OCI-LY7 (cell line): ENCODE results near the gene SIK3. TPM values are rescaled to one million over a fixed set of nuclear protein-coding genes. Genes with fewer than 3 reads are reported as not detected.

Experiments
- BruUV-seq: library from RNA; stranded (reverse); fragments of 400-500 nt; replicated peaks from 2 replicates; lab custom pipeline; 2021; lab: Mats Ljungman, UMichigan
- CTCF ChIA-PET: fragments of 300-600 bp; sonication (Branson Sonifier 250); formaldehyde crosslinking; loops from one replicate; lab custom pipeline; 2022; ENCODE audit warnings: antibody characterized with exemption; ENCODE audit not compliant: unreplicated experiment; lab: Charles Lee
- POLR2A ChIA-PET: fragments of 300-600 bp; sonication (Branson Sonifier 250); formaldehyde crosslinking; loops from one replicate; lab custom pipeline; 2022; ENCODE audit warnings: antibody characterized with exemption; lab: Charles Lee
- DNase-seq: peaks from one replicate; pipeline ENCODE4 v3.0.0-alpha.2; 2015; ENCODE audit warnings: low spot score
- H2AFZ ChIP-seq: fragments of 200-600 bp; sonication (generic), shearing (Covaris generic); 2 replicates; pipeline ENCODE4 v1.6.1; 2014; ENCODE audit warnings: mild to moderate bottlenecking, antibody characterized with exemption, low read length, moderate library complexity
- H3K27ac ChIP-seq: fragments of 200-600 bp; sonication (generic); 2 replicates; pipeline ENCODE4 v1.5.1; 2014; ENCODE audit warnings: mixed run types, low read depth, mild to moderate bottlenecking, moderate library complexity, low read length, inconsistent platforms; ENCODE audit not compliant: poor library complexity, severe bottlenecking
- H3K36me3 ChIP-seq: fragments of 200-600 bp; sonication (generic); 2 replicates; pipeline ENCODE4 v1.6.1; 2014; ENCODE audit warnings: mild to moderate bottlenecking, antibody characterized with exemption, low read length, moderate library complexity, mixed read lengths; ENCODE audit not compliant: insufficient read depth
- H3K4me1 ChIP-seq: fragments of 200-600 bp; sonication (generic); 2 replicates; pipeline ENCODE4 v1.5.1; 2014; ENCODE audit warnings: mild to moderate bottlenecking, low read length; ENCODE audit not compliant: insufficient read depth, poor library complexity, severe bottlenecking
- H3K4me2 ChIP-seq: fragments of 200-600 bp; sonication (generic); 2 replicates; pipeline ENCODE4 v1.6.1; 2014; ENCODE audit warnings: mild to moderate bottlenecking, low read length
- H3K4me3 ChIP-seq: fragments of 200-600 bp; sonication (generic); 2 replicates; pipeline ENCODE4 v1.5.1; 2014; ENCODE audit warnings: mild to moderate bottlenecking, low read depth, low read length; ENCODE audit not compliant: poor library complexity, severe bottlenecking
- H3K79me2 ChIP-seq: fragments of 200-600 bp; sonication (generic); 2 replicates; pipeline ENCODE4 v1.6.1; 2016; ENCODE audit warnings: low read depth, mild to moderate bottlenecking, low read length, moderate library complexity, mixed read lengths; ENCODE audit not compliant: insufficient read depth
- H3K9me2 ChIP-seq: fragments of 200-600 bp; sonication (generic); 2 replicates; pipeline ENCODE4 v1.6.1; 2016; ENCODE audit warnings: mild to moderate bottlenecking, low read length, mixed read lengths; ENCODE audit not compliant: insufficient read depth
- H3K9me3 ChIP-seq: fragments of 200-600 bp; sonication (generic); 2 replicates; pipeline ENCODE4 v1.6.1; 2014; ENCODE audit warnings: mild to moderate bottlenecking, mixed run types, low read length, mixed read lengths
- H4K20me1 ChIP-seq: fragments of 200-600 bp; sonication (generic); 2 replicates; pipeline ENCODE4 v1.6.1; 2014; ENCODE audit warnings: mild to moderate bottlenecking, antibody characterized with exemption, low read length, moderate library complexity, mixed read lengths; ENCODE audit not compliant: insufficient read depth
- CTCF ChIP-seq: fragments of 200-600 bp; sonication (generic); conservative IDR thresholded peaks from 2 replicates; pipeline ENCODE4 v1.5.1; 2014; ENCODE audit warnings: mild to moderate bottlenecking, antibody characterized with exemption, low read length, moderate library complexity, mixed read lengths
- EZH2phosphoT487 ChIP-seq: fragments of 200-600 bp; sonication (generic); IDR thresholded peaks from 2 replicates; pipeline ENCODE4 v1.6.1; 2018; ENCODE audit warnings: low read depth, borderline replicate concordance, mild to moderate bottlenecking, mixed run types, antibody characterized with exemption, low read length, moderate library complexity, mixed read lengths
- intact Hi-C: fragments of 100-400 bp; cut with micrococcal nuclease; formaldehyde crosslinking; loops from one replicate; pipeline ENCODE4 v1.10.0; 2022; ENCODE audit not compliant: unreplicated experiment
- total RNA-seq, 2 experiments: library from RNA; depleted of rRNA in 1 of 2; stranded (reverse); fragments of >200 nt in 1 of 2; shearing (Covaris generic) in 1 of 2; gene quantifications; 2 replicates each; pipeline ENCODE4 v1.2.3, GENCODE V29; 2014 to 2022

Gene SIK3
- total RNA-seq, 2 experiments from 2014 or later: 29.3 to 72.9 TPM

DNA sequence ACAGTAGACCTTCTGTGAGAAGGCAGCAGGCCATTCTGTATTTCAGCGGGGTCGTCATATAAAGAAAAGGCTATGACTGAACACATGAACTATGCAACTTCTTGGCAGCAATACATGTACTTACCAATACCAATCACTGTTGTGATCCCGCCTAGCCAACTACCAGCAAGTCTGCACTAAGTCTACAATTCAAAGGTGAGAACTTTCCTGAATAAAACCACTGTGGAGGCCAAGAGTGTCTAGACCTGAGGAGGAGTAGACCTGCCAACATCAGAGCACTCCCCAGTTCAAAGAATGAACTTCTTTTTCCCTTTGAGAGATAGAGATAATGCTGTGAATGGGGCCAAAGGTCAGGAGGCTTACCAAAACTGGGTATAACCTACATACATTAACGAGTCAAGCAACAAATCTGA is 108.2 kb downstream of the SIK3 start:
- H3K4me1 ChIP-seq: peaks cover 48% of the 10 kb centered on the region
- peaks cover 79% of the 10 kb centered on the region; the same call in 1 of the 2 replicates for H3K79me2 ChIP-seq
- intact Hi-C loops: no loop called here
- no peaks in the 10 kb centered on the region for H3K9me3 ChIP-seq
- no peak overlapping the region for H3K27ac ChIP-seq
- no peaks in the 10 kb centered on the region for H3K9me2 ChIP-seq
- H4K20me1 ChIP-seq: peaks cover 19% of the 10 kb centered on the region
- no peak for TF ChIP-seq EZH2phosphoT487
- no peak for TF ChIP-seq CTCF
- H2AFZ ChIP-seq: no peak overlapping the region
- CTCF ChIA-PET: no interaction called here
- H3K4me2 ChIP-seq: no peak overlapping the region
- H3K4me3 ChIP-seq: no peak overlapping the region
- BruUV-seq: no TSS peak
- no peak for DNase-seq
- POLR2A ChIA-PET: no interaction called here
- H3K36me3 ChIP-seq: no peaks in the 10 kb centered on the region

DNA sequence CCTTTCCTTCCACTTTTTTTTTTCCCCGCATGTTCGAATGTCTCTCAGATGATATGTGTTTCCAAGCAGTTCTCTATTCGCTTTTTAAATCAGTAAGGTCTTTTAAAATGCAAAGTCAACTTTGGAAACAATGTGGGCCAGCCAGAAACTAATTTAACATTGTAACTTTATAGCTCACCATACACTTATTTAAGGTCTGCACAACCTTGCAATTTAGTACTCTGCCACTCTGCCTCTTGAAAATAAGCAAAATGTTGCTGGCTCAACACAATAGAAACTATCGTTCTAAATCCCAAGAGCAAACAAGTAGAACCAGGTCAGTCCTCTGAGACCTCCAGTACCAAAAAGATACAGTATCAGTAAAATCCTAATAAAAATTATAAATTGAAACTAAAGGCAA is 109.0 kb downstream of the SIK3 start:
- Histone ChIP-seq H3K27ac (no peak overlapping the region), H3K9me2 (no peaks in the 10 kb centered on the region), H3K4me3 (no peak overlapping the region), H3K36me3 (no peaks in the 10 kb centered on the region), H2AFZ (no peak overlapping the region), H3K4me1 (peaks cover 45% of the 10 kb centered on the region), H3K79me2 (peaks cover 77% of the 10 kb centered on the region; the same call in 1 of the 2 replicates), H3K4me2 (no peak overlapping the region), H3K9me3 (no peaks in the 10 kb centered on the region), H4K20me1 (peaks cover 17% of the 10 kb centered on the region)
- TF ChIP-seq CTCF (no peak), EZH2phosphoT487 (no peak)
- CTCF ChIA-PET: no interaction called here
- POLR2A ChIA-PET: interaction anchor here (0.7 to 1.3 kb wide), 3 partner anchors 8 to 59 kb away, joined by 3 to 4 read pairs (median 3); no protein-coding TSS in a partner anchor
- intact Hi-C loops: loop anchor here (10.0 kb wide), 1 partner anchor 106 kb away; the partner anchor contains the start of gene SIK3
- no TSS peak for BruUV-seq
- DNase-seq: no peak

DNA sequence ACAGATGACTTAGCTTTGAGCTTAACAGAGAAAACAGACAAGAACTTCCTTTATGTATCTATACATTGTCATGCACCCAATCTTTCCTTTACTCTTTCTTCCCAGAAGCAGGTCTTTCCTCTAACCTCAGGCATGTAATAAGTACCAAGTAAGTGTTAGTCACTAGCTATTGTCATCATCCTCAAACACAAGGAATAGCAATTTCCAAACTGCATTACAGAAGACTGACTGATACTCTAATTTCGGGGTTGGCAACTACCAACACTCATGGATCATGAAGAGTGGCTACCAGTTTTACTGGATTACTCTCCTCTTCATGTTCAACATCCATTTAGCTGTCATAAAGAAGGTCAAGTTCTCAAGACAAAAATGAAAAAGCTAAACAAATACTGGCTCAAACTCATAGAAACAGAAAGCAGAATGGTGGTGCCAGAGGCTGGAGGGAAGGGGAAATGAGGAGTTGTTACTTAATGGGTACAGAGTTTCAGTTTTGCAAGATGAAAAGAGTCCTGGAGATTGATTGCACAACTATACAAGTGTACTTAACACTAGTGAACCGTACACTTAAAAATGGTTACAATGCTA is 111.6 kb downstream of the SIK3 start:
- no peak overlapping the region for H2AFZ ChIP-seq
- H3K79me2 ChIP-seq: peaks cover 56% of the 10 kb centered on the region; the same call in 1 of the 2 replicates
- no TSS peak for BruUV-seq
- peaks cover 36% of the 10 kb centered on the region for H3K4me1 ChIP-seq
- TF ChIP-seq CTCF (no peak), EZH2phosphoT487 (no peak)
- peak overlapping the region; percentile 12 for H3K27ac ChIP-seq
- no peaks in the 10 kb centered on the region for H3K9me3 ChIP-seq
- H3K4me2 ChIP-seq: peak overlapping the region; percentile 60
- peak overlapping the region; percentile 18 for H3K4me3 ChIP-seq
- intact Hi-C loops: loop anchor here (10.0 kb wide), 1 partner anchor 108 kb away; the partner anchor contains the start of gene SIK3
- DNase-seq: peak; percentile 30
- ChIA-PET POLR2A (interaction anchor here (0.6 to 2.8 kb wide), 10 partner anchors 10 to 795 kb away, joined by 3 to 10 read pairs (median 4); no protein-coding TSS in a partner anchor), CTCF (interaction anchor here (0.8 kb wide), 1 partner anchor 13 kb away, joined by 3 read pairs; no protein-coding TSS in a partner anchor)
- no peaks in the 10 kb centered on the region for H3K9me2 ChIP-seq
- H4K20me1 ChIP-seq: 0 out of 2 replicates have a peak, but pooled peaks cover 8% of the 10 kb centered on the region
- H3K36me3 ChIP-seq: no peaks in the 10 kb centered on the region
